NCI-H69 (cell line): ENCODE data around the gene FAF1.

ENCODE experiments used
- DNase-seq: peaks from one replicate; lab custom pipeline; 2025; lab: John Stamatoyannopoulos, UW

FAF1 gene

DNA sequence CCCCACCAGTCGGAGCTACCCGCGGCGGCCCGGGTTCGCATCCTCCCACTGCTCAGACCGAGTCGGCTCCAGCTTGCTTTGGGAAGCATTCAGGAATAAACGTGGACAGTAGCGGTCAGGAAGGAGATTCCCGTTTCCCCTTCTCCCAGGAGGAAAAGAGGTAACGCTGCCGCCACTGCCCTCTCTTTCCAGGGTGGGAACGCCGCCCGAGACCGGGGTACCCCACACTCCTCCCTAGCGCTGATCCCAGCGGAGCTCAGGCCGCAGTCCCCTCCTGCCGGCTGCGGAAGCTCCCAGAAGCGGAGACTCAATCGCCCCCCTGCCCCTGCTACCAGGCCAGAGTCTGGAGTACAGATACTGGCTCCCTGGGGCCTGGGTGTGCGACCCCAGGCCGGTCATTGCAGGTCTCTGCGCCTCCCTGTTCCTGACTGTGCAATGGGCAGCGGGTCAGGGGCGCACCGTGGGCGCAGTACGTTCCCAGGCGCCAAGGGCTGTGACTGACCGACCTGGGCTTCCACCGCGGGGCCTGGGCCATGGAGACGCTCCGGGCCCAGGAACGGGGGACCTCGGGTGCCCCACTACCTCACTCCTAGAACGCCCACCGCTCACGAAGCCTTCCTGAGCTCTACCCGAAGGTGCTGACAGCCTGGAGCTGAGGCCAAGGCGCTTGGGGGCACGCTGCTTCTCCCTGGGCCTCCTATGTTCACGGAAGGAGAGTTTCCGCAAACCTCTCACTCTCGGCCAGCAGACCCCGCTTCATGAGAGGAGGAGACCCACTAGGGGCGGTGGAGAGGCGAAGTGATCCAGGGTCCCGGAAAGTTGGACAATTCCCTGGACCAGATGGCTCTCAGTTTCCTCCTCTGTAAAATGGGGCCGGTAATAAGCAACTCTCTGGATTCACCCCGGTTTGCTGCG lies 544.6 kb downstream of the FAF1 start:
- no peak for DNase-seq

DNA sequence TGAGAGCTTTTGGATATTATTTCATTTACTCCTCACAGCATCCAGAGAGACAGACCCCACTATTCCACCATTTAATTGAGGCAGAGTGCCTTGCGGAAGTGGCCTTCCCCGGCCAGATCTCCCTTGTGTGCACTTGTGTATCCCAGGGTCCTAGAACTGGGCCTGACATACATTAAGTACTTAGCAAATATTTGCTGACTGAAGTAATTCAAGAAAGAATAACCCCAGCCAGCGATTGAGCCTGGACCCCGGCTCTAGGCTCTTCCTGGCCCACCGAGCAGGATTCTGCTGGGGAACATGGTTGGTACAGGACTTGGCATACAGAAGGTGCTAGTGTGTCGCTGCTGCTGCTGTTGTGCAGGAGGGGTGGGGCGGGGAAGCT lies 545.2 kb downstream of the FAF1 start:
- no peak for DNase-seq

DNA sequence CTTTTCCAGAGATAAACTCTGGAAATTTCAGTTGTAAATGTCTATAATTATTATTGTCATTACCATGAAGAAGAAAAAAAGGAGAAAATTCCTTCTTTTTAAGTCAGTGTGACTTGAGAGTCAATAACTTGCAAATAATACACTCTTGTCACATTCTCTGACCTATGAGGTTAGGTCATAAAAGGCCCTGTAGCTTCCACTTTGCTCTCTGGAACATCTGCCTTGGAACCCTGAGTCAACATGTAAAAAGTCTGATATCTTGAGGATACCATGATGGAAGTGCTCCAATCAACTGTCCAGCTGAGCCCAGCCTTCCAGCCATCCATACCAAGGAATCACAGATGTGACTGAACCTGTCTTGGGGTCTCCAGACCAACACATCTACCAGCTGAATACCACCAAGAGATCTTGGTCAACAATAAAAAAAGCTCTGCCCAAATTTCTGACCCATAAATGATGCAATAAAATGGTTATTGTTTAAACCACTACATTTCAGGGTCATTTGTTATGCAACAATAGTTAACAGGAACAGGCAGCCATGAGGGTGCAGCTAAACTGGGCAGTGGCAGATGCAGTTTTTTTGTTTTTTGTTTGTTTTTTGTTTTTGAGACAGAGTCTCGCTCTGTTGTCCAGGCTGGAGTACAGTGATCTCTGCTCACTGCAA lies 547.1 kb downstream of the FAF1 start:
- DNase-seq = no peak

DNA sequence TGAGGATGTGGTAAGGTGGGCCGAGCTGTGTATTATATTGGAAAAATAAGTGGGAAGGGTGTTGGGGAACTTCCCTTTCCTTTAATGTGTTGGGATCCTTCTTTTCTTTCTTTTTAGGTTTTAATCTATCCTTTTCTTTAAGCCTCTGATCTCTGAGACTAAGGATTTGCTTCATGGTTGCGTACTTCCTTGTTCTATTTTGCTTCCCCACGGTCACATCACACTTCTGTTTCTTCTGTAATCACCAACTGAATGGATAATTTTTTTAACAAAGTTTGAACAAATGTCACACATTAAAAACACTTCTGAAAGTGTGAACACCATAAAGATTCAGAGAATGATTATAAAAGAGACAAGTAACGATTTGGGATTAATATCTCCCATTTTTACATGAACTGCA lies 554.3 kb downstream of the FAF1 start:
- DNase-seq = no peak

DNA sequence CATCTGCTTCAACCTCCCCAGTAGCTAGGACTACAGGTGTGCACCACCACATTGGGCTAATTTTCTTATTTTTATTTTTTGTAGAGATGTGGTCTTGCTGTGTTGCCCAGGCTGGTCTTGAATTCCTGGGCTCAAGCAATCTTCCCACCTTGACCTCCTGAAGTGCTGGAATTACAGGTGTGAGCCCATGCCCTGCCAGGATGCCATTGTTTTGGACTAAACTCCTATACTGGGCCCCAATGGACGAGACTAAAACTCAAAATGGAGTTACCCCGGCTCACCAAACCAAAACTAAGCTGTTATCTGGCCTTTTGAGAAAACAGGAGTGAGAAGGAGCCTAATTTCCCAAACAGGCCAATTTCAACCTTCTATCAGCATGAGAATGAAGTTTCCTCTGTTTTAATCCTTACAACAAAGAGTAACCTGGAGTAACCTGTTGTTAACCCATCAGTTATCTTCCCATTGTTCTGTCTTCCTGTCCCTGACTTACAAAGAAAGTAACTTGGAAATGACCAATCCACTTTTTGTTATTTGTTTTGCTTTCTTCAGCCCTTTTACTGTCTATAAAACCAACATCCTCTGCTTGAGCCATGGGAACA lies 566.4 kb downstream of the FAF1 start:
- DNase-seq = no peak
